HG02884 (cell line): ENCODE data around the gene RASAL1.

Experiments
- ATAC-seq: cut with Tn5 transposase; IDR thresholded peaks from one replicate; pipeline ENCODE4 v1.9.1; 2021; ENCODE audit warnings: mild to moderate bottlenecking, moderate library complexity; ENCODE audit not compliant: unreplicated experiment

Gene RASAL1

GRCh38 chr12:113099364-113099763, 36.2 kb downstream of the RASAL1 start:
- no peak for ATAC-seq

GRCh38 chr12:113098441-113099028, 37.0 kb downstream of the RASAL1 start:
- ATAC-seq, result no peak

DNA sequence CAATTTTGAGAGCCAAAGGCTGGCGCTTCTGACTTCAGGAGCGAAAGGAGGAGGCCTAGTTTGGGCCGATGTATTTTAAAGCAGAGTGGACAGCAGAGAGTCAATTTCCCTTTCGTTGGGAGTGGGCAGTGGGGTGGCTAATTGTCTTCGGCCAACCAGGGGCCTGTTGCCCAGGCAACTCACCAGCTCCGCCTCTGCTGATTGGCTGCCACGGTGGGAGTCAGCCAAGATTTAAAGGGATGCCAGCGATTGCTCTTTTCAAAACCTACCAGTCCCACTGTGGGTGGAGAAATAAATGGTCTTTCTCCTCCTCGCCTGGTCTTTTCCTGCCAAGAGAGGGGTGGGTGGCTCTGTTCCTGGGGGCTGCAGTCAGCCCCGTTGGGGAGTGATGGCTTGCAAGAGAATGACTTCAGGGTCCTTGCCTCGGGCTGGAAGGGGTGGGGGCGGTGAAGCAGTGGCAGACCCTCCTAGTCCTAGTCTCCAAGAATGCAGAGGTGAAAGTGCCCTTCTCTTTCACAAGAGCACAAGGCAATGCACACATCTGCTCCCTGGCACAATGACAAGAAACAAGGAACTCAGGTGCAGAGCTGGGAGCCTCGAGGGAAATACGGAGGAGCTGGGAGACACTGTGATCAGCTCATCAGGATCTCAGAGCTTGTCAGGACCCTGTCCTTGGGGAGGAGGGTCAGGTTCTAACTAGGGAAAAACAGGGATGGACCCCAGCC, 37.7 kb downstream of the RASAL1 start:
- no peak for ATAC-seq

DNA sequence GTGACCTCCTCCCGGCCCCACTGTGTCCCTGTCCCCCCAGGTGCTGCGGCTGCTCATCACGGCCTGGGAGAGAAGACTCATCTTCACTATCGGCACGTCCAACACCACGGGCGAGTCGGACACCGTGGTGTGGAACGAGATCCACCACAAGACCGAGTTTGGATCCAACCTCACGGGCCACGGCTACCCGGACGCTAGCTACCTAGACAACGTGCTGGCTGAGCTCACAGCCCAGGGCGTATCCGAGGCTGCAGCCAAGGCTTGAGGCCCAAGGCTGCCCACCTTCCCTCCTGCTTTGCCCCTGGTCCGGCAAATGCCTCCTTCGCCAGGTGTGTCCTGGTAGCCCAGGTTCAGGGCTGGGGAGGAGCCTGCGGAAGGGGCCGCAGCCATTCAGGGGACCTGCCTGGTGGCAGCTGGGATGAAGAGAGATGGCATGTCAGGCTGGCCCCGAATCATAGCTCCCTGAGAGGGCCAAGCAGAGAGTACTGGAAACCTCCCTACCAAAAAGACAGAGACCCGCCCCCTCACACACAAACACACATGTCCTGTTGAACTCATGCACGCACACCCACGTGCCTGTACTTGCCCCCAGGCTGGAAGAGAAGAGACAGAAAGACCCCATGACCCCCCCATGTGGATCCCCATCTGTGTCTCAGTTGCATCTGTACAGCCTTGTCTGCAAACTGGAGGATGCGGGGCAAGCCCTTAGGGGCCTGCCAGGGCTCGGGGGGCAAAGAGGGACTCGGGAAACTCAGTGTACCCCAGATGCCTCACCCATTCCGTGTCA, 38.7 kb downstream of the RASAL1 start:
- ATAC-seq, result no peak

DNA sequence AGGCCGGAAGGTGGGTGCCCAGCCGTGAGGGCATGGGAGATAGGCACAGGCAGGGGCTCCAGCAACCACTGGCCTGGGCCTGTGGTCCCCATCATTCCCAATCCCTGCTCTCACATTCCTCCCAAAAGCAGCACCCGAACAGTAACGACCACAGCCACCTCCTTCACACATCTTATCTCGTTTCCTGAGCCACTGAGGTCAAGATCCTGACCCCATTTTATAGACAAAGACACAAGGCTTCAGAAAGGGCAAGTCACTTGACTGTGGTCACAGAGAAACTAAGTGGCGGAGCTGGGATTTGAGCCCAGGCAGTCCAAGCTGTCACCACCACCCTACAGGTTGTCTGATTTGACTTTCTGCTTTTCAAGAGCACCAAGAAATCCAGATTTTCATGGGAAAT, 40.2 kb downstream of the RASAL1 start:
- ATAC-seq, result no peak

DNA sequence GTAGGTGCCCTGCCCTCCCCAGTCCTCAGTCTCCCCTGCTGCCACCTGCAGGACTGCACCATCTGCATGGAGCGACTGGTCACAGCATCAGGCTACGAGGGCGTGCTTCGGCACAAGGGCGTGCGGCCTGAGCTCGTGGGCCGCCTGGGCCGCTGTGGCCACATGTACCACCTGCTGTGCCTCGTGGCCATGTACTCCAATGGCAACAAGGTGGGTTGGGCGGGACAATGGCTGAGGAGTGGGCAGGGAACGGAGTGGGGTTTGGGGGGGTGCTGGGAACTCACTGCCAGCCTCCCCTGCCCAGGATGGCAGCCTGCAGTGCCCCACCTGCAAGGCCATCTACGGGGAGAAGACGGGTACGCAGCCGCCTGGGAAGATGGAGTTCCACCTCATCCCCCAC, 40.8 kb downstream of the RASAL1 start:
- no peak for ATAC-seq

GRCh38 chr12:113093409-113094101, 42.0 kb downstream of the RASAL1 start:
- no peak for ATAC-seq

GRCh38 chr12:113092607-113093408, 42.8 kb downstream of the RASAL1 start:
- ATAC-seq, result no peak

DNA sequence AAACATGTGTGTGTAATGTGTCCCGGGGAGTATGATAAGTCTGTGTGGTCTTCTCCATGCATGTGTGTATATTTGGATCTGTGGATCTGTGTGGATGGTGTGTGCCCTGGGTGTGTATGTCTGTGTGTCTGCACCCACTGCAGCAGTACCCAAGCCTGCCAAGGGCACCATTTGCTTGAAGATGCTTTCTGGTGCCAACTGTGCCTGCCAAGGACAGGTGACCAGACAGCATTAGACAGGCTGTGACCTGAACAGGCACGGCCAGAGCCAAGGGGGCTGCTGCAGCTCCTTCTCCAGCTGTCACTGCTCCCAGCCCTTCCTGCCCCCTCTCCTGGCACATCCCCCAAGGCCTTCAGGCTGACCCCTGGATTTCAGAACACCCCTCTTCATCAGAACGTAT, 44.1 kb downstream of the RASAL1 start:
- no peak for ATAC-seq

- ATAC-seq, result no peak
These were observed 44.8 kb downstream of the RASAL1 start for GRCh38 chr12:113090740-113091139.

- no peak for ATAC-seq
These were observed 45.7 kb downstream of the RASAL1 start for GRCh38 chr12:113089839-113090238.

GRCh38 chr12:113088971-113089756, 46.4 kb downstream of the RASAL1 start:
- no peak for ATAC-seq

- ATAC-seq, result no peak
These were observed 47.5 kb downstream of the RASAL1 start for GRCh38 chr12:113088037-113088436.

DNA sequence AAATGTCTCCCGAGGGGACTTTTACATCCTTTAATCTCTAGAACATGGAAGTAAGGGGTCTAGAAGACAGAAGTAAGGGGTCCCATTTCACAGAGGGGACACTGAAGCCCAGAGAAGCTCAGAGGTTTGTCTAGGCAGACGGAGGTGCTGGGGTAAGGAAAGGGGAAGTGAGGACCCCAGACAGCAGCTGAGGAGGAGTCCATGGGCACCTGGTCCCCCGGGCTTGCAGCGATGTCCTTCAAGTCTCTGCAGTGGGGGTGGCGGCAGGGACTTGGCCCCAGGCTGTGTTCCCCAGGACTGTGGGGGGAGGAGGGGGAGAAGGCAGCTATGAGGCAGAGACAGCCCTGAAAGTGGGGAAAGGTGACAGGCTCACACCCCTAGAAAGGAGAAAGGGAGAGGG, 48.4 kb downstream of the RASAL1 start:
- ATAC-seq, result no peak

- no peak for ATAC-seq
These were observed 49.1 kb downstream of the RASAL1 start for GRCh38 chr12:113086249-113087164.

DNA sequence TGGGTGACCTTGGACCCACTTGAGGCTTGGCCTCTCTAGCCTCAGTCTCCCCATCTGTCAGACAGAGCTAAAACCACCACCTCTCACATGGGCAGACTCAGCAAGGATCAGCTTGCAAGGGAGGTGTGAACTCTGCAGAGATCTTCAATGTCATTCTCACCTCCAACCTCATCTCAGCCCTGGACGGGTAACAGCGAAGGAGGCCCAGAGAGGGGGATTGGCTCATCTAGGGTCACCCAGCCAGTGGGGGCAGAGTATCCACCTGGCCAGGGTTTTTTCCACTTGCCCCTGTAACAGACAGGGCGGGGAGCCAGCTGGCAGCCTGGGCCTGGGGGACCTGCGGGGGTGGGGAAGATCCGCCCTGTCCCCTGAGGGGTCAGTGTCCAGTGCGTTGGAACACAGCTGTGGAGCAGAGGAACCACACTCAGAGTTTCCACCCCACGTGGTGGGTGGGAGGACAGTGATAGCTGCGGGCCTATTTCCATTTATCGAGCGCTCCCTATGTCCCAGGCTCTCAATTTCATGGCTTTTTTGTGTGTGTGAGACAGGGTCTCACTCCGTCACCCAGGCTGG, 51.6 kb downstream of the RASAL1 start:
- ATAC-seq, result no peak

GRCh38 chr12:113082486-113083148, 52.9 kb downstream of the RASAL1 start:
- no peak for ATAC-seq

DNA sequence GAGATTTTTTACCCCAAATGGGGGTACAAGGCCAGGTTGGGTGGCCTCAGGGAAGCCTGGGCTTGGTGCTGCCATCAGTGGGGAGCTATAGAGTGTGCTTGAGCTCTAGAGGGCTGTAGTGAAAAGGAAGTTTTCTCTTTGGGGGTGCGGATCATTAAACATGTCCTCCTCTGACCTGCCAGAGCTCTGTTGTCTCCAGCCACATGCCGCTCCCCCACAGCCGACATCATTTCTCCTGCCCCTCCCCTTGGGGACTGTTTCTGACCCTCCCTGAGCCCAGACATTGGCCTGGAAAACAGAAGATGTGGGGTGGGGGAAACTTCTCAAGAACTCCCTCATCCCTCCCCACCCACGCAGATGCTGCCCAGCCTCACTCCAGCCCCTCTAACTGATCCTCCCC, 53.7 kb downstream of the RASAL1 start:
- ATAC-seq, result no peak
